Nephron (organoid): ENCODE data around the gene FGF5.

Experiments used
- H3K27ac Mint-ChIP-seq, 3 experiments: 2 replicates each; pipeline ENCODE4 v1.8.0; 2020; ENCODE audit warnings: mixed read lengths in 3 of 3, mild to moderate bottlenecking in 2 of 3, moderate library complexity in 1 of 3
- H3K27me3 Mint-ChIP-seq: 2 replicates; pipeline ENCODE4 v1.8.0; 2021; ENCODE audit warnings: low read depth, mild to moderate bottlenecking, moderate library complexity, mixed read lengths
- H3K36me3 Mint-ChIP-seq: 2 replicates; pipeline ENCODE4 v1.8.0; 2020; ENCODE audit warnings: low read depth, mixed read lengths
- H3K4me1 Mint-ChIP-seq: 2 replicates; pipeline ENCODE4 v1.8.0; 2020; ENCODE audit warnings: mixed read lengths
- H3K4me3 Mint-ChIP-seq, 3 experiments: 2 replicates each; pipeline ENCODE4 v1.8.0; 2020; ENCODE audit warnings: mild to moderate bottlenecking in 3 of 3, mixed read lengths in 3 of 3, moderate library complexity in 2 of 3
- H3K9me3 Mint-ChIP-seq: 2 replicates; pipeline ENCODE4 v1.8.0; 2020; ENCODE audit warnings: mixed read lengths
- CTCF ChIP-seq, 3 experiments: fragments of 200-600 bp; sonication (generic); IDR thresholded peaks; one replicate each; pipeline ENCODE4 v1.5.0; 2021; ENCODE audit warnings: antibody characterized with exemption in 3 of 3; ENCODE audit not compliant: unreplicated experiment in 3 of 3

The FGF5 gene

GRCh38 chr4:80226094-80226493, 40.4 kb upstream of the FGF5 start:
- no peaks in the 10 kb centered on the region for H3K4me1 Mint-ChIP-seq

GRCh38 chr4:80228460-80228859, 38.0 kb upstream of the FGF5 start:
- no peak overlapping the region for H3K27ac Mint-ChIP-seq
- H3K36me3 Mint-ChIP-seq: no peaks in the 10 kb centered on the region
- H3K4me3 Mint-ChIP-seq: no peak overlapping the region
- no peaks in the 10 kb centered on the region for H3K9me3 Mint-ChIP-seq
- no peaks in the 10 kb centered on the region for H3K4me1 Mint-ChIP-seq
- H3K27me3 Mint-ChIP-seq: peaks cover 52% of the 10 kb centered on the region
- no peak for TF ChIP-seq CTCF (IDR thresholded peaks at IDR 0.05; ENCODE audit: unreplicated experiment in 3 of 3)

More at GRCh38 chr4:80226094-80226493, 40.4 kb upstream of the FGF5 start:
- Mint-ChIP-seq H3K27ac (no peak overlapping the region), H3K4me3 (no peak overlapping the region), H3K36me3 (no peaks in the 10 kb centered on the region), H3K27me3 (peaks cover 56% of the 10 kb centered on the region), H3K9me3 (no peaks in the 10 kb centered on the region)
- no peak for TF ChIP-seq CTCF (IDR thresholded peaks at IDR 0.05; ENCODE audit: unreplicated experiment in 3 of 3)

- Mint-ChIP-seq H3K4me1 (no peaks in the 10 kb centered on the region), H3K27me3 (peaks cover 54% of the 10 kb centered on the region), H3K4me3 (no peak overlapping the region), H3K27ac (no peak overlapping the region), H3K9me3 (no peaks in the 10 kb centered on the region), H3K36me3 (no peaks in the 10 kb centered on the region)
- no peak for TF ChIP-seq CTCF (IDR thresholded peaks at IDR 0.05; ENCODE audit: unreplicated experiment in 3 of 3)
Observed at GRCh38 chr4:80229128-80229527, 37.3 kb upstream of the FGF5 start.

GRCh38 chr4:80229590-80229989, 36.9 kb upstream of the FGF5 start:
- TF ChIP-seq CTCF (IDR thresholded peaks at IDR 0.05; ENCODE audit: unreplicated experiment in 3 of 3): no peak
- no peak overlapping the region for H3K27ac Mint-ChIP-seq
- no peaks in the 10 kb centered on the region for H3K36me3 Mint-ChIP-seq
- no peaks in the 10 kb centered on the region for H3K4me1 Mint-ChIP-seq
- peaks cover 57% of the 10 kb centered on the region for H3K27me3 Mint-ChIP-seq
- no peaks in the 10 kb centered on the region for H3K9me3 Mint-ChIP-seq
- H3K4me3 Mint-ChIP-seq: no peak overlapping the region

- H3K36me3 Mint-ChIP-seq: no peaks in the 10 kb centered on the region
- peaks cover 67% of the 10 kb centered on the region for H3K27me3 Mint-ChIP-seq
- no peaks in the 10 kb centered on the region for H3K4me1 Mint-ChIP-seq
- TF ChIP-seq CTCF (IDR thresholded peaks at IDR 0.05; ENCODE audit: unreplicated experiment in 3 of 3): no peak
- H3K4me3 Mint-ChIP-seq: no peak overlapping the region
- H3K9me3 Mint-ChIP-seq: no peaks in the 10 kb centered on the region
- H3K27ac Mint-ChIP-seq: no peak overlapping the region
Observed at GRCh38 chr4:80231180-80231579, 35.3 kb upstream of the FGF5 start.

- Mint-ChIP-seq H3K4me3 (no peak overlapping the region), H3K9me3 (no peaks in the 10 kb centered on the region), H3K27me3 (peaks cover 81% of the 10 kb centered on the region), H3K4me1 (no peaks in the 10 kb centered on the region), H3K27ac (no peak overlapping the region), H3K36me3 (no peaks in the 10 kb centered on the region)
- no peak for TF ChIP-seq CTCF (IDR thresholded peaks at IDR 0.05; ENCODE audit: unreplicated experiment in 3 of 3)
Observed at GRCh38 chr4:80232707-80233370, 33.6 kb upstream of the FGF5 start.
